Measurements from ENCODE around the gene AUTS2.

DNA sequence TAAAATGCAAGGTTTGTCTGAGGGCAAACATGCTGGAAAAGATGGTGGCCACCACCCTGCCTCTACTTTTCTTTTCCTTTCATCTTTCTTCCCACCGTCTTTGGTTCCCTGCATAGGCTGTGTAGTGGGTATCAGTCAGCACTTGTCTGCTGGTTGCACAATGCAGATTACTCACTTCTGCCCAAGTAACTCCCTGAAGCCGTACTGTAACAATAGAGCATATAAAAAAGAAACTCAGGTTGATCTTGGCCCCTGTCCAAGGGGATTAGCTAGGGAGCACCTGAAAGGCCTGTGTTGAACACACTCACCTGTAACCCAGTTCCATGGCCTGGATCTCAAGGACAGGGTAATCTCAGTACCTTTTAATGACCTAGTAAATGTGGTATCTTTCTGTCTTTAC is 1000.7 kb downstream of the AUTS2 start:
- TF ChIP-seq CTCF (IDR thresholded peaks at IDR 0.05), result no peak
- no peak for TF ChIP-seq MAX (CRISPR knock-in tag; IDR thresholded peaks at IDR 0.05)
- TF ChIP-seq, protein P1, sequence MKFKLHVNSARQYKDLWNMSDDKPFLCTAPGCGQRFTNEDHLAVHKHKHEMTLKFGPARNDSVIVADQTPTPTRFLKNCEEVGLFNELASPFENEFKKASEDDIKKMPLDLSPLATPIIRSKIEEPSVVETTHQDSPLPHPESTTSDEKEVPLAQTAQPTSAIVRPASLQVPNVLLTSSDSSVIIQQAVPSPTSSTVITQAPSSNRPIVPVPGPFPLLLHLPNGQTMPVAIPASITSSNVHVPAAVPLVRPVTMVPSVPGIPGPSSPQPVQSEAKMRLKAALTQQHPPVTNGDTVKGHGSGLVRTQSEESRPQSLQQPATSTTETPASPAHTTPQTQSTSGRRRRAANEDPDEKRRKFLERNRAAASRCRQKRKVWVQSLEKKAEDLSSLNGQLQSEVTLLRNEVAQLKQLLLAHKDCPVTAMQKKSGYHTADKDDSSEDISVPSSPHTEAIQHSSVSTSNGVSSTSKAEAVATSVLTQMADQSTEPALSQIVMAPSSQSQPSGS (CRISPR knock-in tag; IDR thresholded peaks at IDR 0.05; ENCODE audit: borderline replicate concordance, low read depth), result no peak
- no peak for TF ChIP-seq JUN (CRISPR knock-in tag; IDR thresholded peaks at IDR 0.05)
- TF ChIP-seq ZNF263 (CRISPR knock-in tag; IDR thresholded peaks at IDR 0.05; ENCODE audit: low read depth), result no peak
- no peak for TF ChIP-seq ATF3 (CRISPR knock-in tag; conservative IDR thresholded peaks at IDR 0.05)
- no peak for TF ChIP-seq MXD4 (CRISPR knock-in tag; IDR thresholded peaks at IDR 0.05; ENCODE audit: borderline replicate concordance)
- no peak for TF ChIP-seq ZBTB21 (CRISPR knock-in tag; IDR thresholded peaks at IDR 0.05; ENCODE audit: borderline replicate concordance)
- no peak for TF ChIP-seq NR3C1 (CRISPR knock-in tag; conservative IDR thresholded peaks at IDR 0.05; ENCODE audit: low read depth)
- TF ChIP-seq ETV6 (CRISPR knock-in tag; IDR thresholded peaks at IDR 0.05), result no peak
